NCI-H1694 (cell line): ENCODE results near the gene TMEM127.
"Not testable (repeated sequence)": the region's sequence is repeated elsewhere in the genome, so short reads cannot be mapped to it uniquely, and the experiment has no call there.

Experiments
- DNase-seq: peaks from one replicate; lab custom pipeline; 2025; lab: John Stamatoyannopoulos, UW

Gene TMEM127

GRCh38 chr2:96240341-96241038 lies 25.3 kb downstream of the TMEM127 start:
- DNase-seq: peak; percentile 30

- no peak for DNase-seq
These were observed 26.0 kb downstream of the TMEM127 start for GRCh38 chr2:96239745-96240264.

- DNase-seq: no peak
These were observed 26.7 kb downstream of the TMEM127 start for GRCh38 chr2:96239091-96239490.

GRCh38 chr2:96238266-96238665 lies 27.5 kb downstream of the TMEM127 start:
- no peak for DNase-seq

GRCh38 chr2:96236882-96237281 lies 28.9 kb downstream of the TMEM127 start:
- DNase-seq: no peak

GRCh38 chr2:96233880-96234316 lies 31.9 kb downstream of the TMEM127 start:
- DNase-seq: no peak

GRCh38 chr2:96233436-96233835 lies 32.4 kb downstream of the TMEM127 start:
- DNase-seq: no peak

- no peak for DNase-seq
These were observed 34.5 kb downstream of the TMEM127 start for GRCh38 chr2:96231316-96231715.

GRCh38 chr2:96225016-96225533 lies 40.7 kb downstream of the TMEM127 start:
- no peak for DNase-seq

GRCh38 chr2:96221106-96221505 lies 44.7 kb downstream of the TMEM127 start:
- DNase-seq: not testable (repeated sequence)

GRCh38 chr2:96219959-96220358 lies 45.8 kb downstream of the TMEM127 start:
- DNase-seq: not testable (repeated sequence)

GRCh38 chr2:96218508-96219131 lies 47.2 kb downstream of the TMEM127 start:
- DNase-seq: no peak

GRCh38 chr2:96214554-96214953 lies 51.2 kb downstream of the TMEM127 start:
- DNase-seq: no peak

- no peak for DNase-seq
These were observed 52.4 kb downstream of the TMEM127 start for GRCh38 chr2:96213379-96213778.

GRCh38 chr2:96212339-96212738 lies 53.5 kb downstream of the TMEM127 start:
- no peak for DNase-seq

- DNase-seq: no peak
These were observed 56.1 kb downstream of the TMEM127 start for GRCh38 chr2:96209729-96210085.

GRCh38 chr2:96209011-96209728 lies 56.6 kb downstream of the TMEM127 start:
- DNase-seq: no peak

- peak; percentile 96 for DNase-seq
These were observed 57.4 kb downstream of the TMEM127 start, which contains the start of gene STARD7 for GRCh38 chr2:96208143-96209010. Gene STARD7 (minus strand): TSS chr2:96208827. CDS start chr2:96208434, 393 bp downstream.

- no peak for DNase-seq
These were observed 58.0 kb downstream of the TMEM127 start for GRCh38 chr2:96207774-96208142.

GRCh38 chr2:96207073-96207773 lies 58.6 kb downstream of the TMEM127 start:
- DNase-seq: no peak

GRCh38 chr2:96205888-96206287 lies 59.9 kb downstream of the TMEM127 start:
- no peak for DNase-seq
